HEK293 (cell line): ENCODE data around the gene RAB21.

Experiments used
- CTCF ChIA-PET: fragments of 350-600 bp; formaldehyde crosslinking; extraction: SDS; loops from one replicate; lab custom pipeline; 2021; ENCODE audit warnings: antibody characterized with exemption; lab: Yijun Ruan, JAX
- POLR2A ChIA-PET: fragments of 300-600 bp; formaldehyde crosslinking; extraction: SDS; loops from one replicate; lab custom pipeline; 2020; ENCODE audit warnings: antibody characterized with exemption, inconsistent platforms; lab: Yijun Ruan, JAX
- H3K27ac ChIP-seq: fragments of 200-500 bp; sonication (Bioruptor generic); 2 replicates; pipeline ENCODE4 v1.5.1; 2014; ENCODE audit warnings: low read depth, low read length, control low read depth, inconsistent platforms; ENCODE audit errors: extremely low read depth
- H3K36me3 ChIP-seq, 2 experiments: fragments of 200-500 bp in 1 of 2; sonication (Bioruptor generic) in 1 of 2; 1 replicate in 1 of 2; 2 replicates in 1 of 2; pipeline ENCODE4 v1.5.1; 2014 to 2017; ENCODE audit warnings: inconsistent platforms in 2 of 2, low read length in 2 of 2; ENCODE audit not compliant: control insufficient read depth in 2 of 2, insufficient read depth in 1 of 2
- H3K4me1 ChIP-seq: fragments of 200-500 bp; sonication (Bioruptor generic); 2 replicates; pipeline ENCODE4 v1.5.1; 2014; ENCODE audit warnings: mild to moderate bottlenecking, low read length, inconsistent platforms; ENCODE audit not compliant: control insufficient read depth, insufficient read depth
- H3K4me3 ChIP-seq: 2 replicates; pipeline ENCODE4 v1.5.1; 2011; ENCODE audit warnings: low read depth, mild to moderate bottlenecking, control low read depth, low read length, moderate library complexity
- H3K9me3 ChIP-seq: fragments of 200-500 bp; sonication (Bioruptor generic); 2 replicates; pipeline ENCODE4 v1.5.1; 2014; ENCODE audit warnings: low read depth, low read length, inconsistent platforms; ENCODE audit not compliant: control insufficient read depth, insufficient read depth
- HOXA7 ChIP-seq: sonication (generic); formaldehyde crosslinking; IDR thresholded peaks from 2 replicates; pipeline ENCODE4 v1.8.1; 2022; ENCODE audit warnings: missing genetic modification reagents, borderline replicate concordance
- KLF10 ChIP-seq: fragments of 450-650 bp; IDR thresholded peaks from 2 replicates; pipeline ENCODE4 v1.5.1; 2018; ENCODE audit warnings: missing biosample characterization, mild to moderate bottlenecking, missing genetic modification characterization
- SETDB1 ChIP-seq: IDR thresholded peaks from one replicate; pipeline ENCODE4 v1.6.1; 2017; ENCODE audit warnings: mild to moderate bottlenecking, low read length, moderate library complexity, mixed read lengths; ENCODE audit not compliant: insufficient read length
- SP3 ChIP-seq: fragments of 450-650 bp; formaldehyde crosslinking; IDR thresholded peaks from 2 replicates; pipeline ENCODE4 v1.5.1; 2016; ENCODE audit warnings: missing biosample characterization, missing genetic modification characterization
- ZNF112 ChIP-seq: fragments of 450-650 bp; formaldehyde crosslinking; IDR thresholded peaks from 2 replicates; pipeline ENCODE4 v1.5.0; 2017; ENCODE audit warnings: missing biosample characterization, missing genetic modification characterization
- ZNF274 ChIP-seq, 2 experiments: fragments of 200-500 bp in 1 of 2; fragments of 450-650 bp in 1 of 2; sonication (Bioruptor generic) in 1 of 2; formaldehyde crosslinking in 1 of 2; IDR thresholded peaks; 2 replicates each; pipeline versions ENCODE4 v1.5.1 to v1.6.1; 2014 to 2016; ENCODE audit warnings: borderline replicate concordance in 1 of 2, inconsistent platforms in 1 of 2, low read length in 1 of 2, missing biosample characterization in 1 of 2, missing genetic modification characterization in 1 of 2
- TF ChIP-seq, protein P1 (sequence below): fragments of 450-650 bp; formaldehyde crosslinking; IDR thresholded peaks from 2 replicates; pipeline ENCODE4 v1.5.1; 2016; ENCODE audit warnings: missing biosample characterization, missing genetic modification characterization
- TF ChIP-seq, protein P2 (sequence below): fragments of 450-650 bp; formaldehyde crosslinking; conservative IDR thresholded peaks from 2 replicates; pipeline ENCODE4 v1.5.1; 2016; ENCODE audit warnings: low read depth, missing biosample characterization, missing genetic modification characterization
- TF ChIP-seq, protein P3 (sequence below): fragments of 450-650 bp; formaldehyde crosslinking; IDR thresholded peaks from 2 replicates; pipeline ENCODE4 v1.5.1; 2016; ENCODE audit warnings: missing biosample characterization, missing genetic modification characterization
- TF ChIP-seq, protein P4 (sequence below): fragments of 450-650 bp; formaldehyde crosslinking; IDR thresholded peaks from 2 replicates; pipeline ENCODE4; 2016; ENCODE audit warnings: missing biosample characterization, missing genetic modification characterization
- TF ChIP-seq, protein P5 (sequence below): fragments of 450-650 bp; formaldehyde crosslinking; IDR thresholded peaks from 2 replicates; pipeline ENCODE4 v1.5.1; 2016; ENCODE audit warnings: missing biosample characterization, missing genetic modification characterization

The RAB21 gene

DNA sequence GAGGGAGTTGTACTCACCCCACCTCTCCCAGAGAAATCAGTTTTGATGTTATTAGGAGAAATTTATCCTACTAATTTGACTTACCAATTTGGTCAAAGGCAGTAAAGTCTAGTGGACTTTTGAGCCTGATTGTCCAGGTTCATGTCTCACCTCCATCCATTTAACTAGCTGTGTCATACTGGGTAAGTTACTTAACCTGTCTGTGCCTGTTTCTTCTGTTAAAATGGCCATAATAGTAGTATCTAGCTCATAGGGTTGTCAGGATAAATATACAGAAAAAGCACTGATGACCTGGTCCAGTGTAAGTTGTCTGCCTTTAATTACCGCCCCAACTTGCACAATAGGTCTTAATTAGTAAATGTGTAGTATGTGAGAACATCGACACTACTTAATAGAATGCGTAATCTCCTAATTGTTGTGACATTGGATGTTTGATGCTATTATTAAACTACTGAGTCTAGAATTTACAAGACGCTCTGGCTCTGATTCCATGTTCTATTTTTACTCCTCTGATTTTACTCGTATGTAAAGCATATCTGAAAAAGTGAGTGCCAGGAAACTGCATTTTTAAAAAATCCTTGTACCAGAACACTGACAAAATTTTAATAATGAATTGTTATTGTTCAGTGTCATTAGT is 1.5 kb downstream of the RAB21 start:
- ChIA-PET POLR2A (interaction anchor here (2.8 kb wide), 1 partner anchor 93 kb away, joined by 16 read pairs; the partner anchor contains the start of genes THAP2 and ZFC3H1), CTCF (interaction anchor here (0.7 to 1.4 kb wide), 2 partner anchors 24 to 1029 kb away, joined by 3 to 4 read pairs; no protein-coding TSS in a partner anchor)
- H3K36me3 ChIP-seq: peaks cover 9 to 42% of the 10 kb centered on the region in 2 experiments; a peak in 2 of 3 replicates
- no peaks in the 10 kb centered on the region for H3K9me3 ChIP-seq
- H3K27ac ChIP-seq: no peak overlapping the region
- no peaks in the 10 kb centered on the region for H3K4me1 ChIP-seq
- TF ChIP-seq KLF10 (tag by site-specific recombination) (no peak), SP3 (tag by site-specific recombination) (no peak), HOXA7 (CRISPR knock-in tag) (no peak), ZNF112 (tag by site-specific recombination) (no peak)
- TF ChIP-seq, protein P1, sequence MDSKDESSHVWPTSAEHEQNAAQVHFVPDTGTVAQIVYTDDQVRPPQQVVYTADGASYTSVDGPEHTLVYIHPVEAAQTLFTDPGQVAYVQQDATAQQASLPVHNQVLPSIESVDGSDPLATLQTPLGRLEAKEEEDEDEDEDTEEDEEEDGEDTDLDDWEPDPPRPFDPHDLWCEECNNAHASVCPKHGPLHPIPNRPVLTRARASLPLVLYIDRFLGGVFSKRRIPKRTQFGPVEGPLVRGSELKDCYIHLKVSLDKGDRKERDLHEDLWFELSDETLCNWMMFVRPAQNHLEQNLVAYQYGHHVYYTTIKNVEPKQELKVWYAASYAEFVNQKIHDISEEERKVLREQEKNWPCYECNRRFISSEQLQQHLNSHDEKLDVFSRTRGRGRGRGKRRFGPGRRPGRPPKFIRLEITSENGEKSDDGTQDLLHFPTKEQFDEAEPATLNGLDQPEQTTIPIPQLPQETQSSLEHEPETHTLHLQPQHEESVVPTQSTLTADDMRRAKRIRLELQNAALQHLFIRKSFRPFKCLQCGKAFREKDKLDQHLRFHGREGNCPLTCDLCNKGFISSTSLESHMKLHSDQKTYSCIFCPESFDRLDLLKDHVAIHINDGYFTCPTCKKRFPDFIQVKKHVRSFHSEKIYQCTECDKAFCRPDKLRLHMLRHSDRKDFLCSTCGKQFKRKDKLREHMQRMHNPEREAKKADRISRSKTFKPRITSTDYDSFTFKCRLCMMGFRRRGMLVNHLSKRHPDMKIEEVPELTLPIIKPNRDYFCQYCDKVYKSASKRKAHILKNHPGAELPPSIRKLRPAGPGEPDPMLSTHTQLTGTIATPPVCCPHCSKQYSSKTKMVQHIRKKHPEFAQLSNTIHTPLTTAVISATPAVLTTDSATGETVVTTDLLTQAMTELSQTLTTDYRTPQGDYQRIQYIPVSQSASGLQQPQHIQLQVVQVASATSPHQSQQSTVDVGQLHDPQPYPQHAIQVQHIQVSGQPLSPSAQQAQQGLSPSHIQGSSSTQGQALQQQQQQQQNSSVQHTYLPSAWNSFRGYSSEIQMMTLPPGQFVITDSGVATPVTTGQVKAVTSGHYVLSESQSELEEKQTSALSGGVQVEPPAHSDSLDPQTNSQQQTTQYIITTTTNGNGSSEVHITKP (tag by site-specific recombination): no peak
- TF ChIP-seq, protein P2, sequence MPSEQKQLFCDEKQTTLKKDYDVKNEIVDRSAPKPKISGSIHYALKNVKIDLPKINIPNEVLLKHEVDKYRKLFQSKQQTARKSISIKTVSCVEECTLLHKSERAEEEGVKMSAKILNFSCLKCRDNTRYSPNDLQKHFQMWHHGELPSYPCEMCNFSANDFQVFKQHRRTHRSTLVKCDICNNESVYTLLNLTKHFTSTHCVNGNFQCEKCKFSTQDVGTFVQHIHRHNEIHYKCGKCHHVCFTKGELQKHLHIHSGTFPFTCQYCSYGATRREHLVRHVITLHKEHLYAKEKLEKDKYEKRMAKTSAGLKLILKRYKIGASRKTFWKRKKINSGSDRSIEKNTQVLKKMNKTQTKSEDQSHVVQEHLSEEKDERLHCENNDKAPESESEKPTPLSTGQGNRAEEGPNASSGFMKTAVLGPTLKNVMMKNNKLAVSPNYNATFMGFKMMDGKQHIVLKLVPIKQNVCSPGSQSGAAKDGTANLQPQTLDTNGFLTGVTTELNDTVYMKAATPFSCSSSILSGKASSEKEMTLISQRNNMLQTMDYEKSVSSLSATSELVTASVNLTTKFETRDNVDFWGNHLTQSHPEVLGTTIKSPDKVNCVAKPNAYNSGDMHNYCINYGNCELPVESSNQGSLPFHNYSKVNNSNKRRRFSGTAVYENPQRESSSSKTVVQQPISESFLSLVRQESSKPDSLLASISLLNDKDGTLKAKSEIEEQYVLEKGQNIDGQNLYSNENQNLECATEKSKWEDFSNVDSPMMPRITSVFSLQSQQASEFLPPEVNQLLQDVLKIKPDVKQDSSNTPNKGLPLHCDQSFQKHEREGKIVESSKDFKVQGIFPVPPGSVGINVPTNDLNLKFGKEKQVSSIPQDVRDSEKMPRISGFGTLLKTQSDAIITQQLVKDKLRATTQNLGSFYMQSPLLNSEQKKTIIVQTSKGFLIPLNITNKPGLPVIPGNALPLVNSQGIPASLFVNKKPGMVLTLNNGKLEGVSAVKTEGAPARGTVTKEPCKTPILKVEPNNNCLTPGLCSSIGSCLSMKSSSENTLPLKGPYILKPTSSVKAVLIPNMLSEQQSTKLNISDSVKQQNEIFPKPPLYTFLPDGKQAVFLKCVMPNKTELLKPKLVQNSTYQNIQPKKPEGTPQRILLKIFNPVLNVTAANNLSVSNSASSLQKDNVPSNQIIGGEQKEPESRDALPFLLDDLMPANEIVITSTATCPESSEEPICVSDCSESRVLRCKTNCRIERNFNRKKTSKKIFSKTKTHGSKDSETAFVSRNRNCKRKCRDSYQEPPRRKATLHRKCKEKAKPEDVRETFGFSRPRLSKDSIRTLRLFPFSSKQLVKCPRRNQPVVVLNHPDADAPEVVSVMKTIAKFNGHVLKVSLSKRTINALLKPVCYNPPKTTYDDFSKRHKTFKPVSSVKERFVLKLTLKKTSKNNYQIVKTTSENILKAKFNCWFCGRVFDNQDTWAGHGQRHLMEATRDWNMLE: no peak
- TF ChIP-seq, protein P3, sequence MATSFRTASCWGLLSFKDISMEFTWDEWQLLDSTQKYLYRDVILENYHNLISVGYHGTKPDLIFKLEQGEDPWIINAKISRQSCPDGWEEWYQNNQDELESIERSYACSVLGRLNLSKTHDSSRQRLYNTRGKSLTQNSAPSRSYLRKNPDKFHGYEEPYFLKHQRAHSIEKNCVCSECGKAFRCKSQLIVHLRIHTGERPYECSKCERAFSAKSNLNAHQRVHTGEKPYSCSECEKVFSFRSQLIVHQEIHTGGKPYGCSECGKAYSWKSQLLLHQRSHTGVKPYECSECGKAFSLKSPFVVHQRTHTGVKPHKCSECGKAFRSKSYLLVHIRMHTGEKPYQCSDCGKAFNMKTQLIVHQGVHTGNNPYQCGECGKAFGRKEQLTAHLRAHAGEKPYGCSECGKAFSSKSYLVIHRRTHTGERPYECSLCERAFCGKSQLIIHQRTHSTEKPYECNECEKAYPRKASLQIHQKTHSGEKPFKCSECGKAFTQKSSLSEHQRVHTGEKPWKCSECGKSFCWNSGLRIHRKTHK (tag by site-specific recombination): no peak
- peak overlapping the region; percentile 92 for H3K4me3 ChIP-seq

DNA sequence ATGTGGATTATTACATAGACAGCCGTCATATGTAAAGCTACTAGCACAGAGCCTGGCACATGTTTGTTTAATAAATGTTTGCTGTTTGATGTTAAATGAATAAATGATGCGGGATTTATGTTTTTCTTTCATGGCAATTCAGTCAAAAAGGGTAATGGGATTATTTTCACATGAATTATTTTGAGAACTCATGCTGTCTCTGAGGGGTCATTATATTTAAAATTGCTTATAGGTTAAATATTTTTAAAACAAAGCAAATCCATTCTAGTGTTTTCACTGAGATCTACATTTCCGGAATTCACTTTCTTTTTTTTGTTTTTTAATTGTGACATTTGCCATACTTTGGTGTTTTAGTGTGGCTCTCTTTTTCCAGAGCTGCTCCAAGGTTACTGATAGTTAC is 5.3 kb downstream of the RAB21 start:
- Histone ChIP-seq H3K27ac (no peak overlapping the region), H3K4me1 (no peaks in the 10 kb centered on the region)
- TF ChIP-seq, protein P4, sequence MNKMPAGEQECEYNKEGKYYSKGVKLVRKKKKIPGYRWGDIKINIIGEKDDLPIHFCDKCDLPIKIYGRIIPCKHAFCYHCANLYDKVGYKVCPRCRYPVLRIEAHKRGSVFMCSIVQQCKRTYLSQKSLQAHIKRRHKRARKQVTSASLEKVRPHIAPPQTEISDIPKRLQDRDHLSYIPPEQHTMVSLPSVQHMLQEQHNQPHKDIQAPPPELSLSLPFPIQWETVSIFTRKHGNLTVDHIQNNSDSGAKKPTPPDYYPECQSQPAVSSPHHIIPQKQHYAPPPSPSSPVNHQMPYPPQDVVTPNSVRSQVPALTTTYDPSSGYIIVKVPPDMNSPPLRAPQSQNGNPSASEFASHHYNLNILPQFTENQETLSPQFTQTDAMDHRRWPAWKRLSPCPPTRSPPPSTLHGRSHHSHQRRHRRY (tag by site-specific recombination): no peak
- TF ChIP-seq, protein P5, sequence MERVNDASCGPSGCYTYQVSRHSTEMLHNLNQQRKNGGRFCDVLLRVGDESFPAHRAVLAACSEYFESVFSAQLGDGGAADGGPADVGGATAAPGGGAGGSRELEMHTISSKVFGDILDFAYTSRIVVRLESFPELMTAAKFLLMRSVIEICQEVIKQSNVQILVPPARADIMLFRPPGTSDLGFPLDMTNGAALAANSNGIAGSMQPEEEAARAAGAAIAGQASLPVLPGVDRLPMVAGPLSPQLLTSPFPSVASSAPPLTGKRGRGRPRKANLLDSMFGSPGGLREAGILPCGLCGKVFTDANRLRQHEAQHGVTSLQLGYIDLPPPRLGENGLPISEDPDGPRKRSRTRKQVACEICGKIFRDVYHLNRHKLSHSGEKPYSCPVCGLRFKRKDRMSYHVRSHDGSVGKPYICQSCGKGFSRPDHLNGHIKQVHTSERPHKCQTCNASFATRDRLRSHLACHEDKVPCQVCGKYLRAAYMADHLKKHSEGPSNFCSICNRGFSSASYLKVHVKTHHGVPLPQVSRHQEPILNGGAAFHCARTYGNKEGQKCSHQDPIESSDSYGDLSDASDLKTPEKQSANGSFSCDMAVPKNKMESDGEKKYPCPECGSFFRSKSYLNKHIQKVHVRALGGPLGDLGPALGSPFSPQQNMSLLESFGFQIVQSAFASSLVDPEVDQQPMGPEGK (tag by site-specific recombination): no peak
- peak; percentile 56; the same call in 1 of the 2 replicates for TF ChIP-seq ZNF274 (IDR thresholded peaks at IDR 0.05; ENCODE audit: low read length)
- no peak for TF ChIP-seq ZNF274 (tag by site-specific recombination; IDR thresholded peaks at IDR 0.05; ENCODE audit: borderline replicate concordance)
- peak; percentile 72 for TF ChIP-seq SETDB1
- TF ChIP-seq, all 188 proteins: peak for 2
- no peaks in the 10 kb centered on the region for H3K9me3 ChIP-seq
- ChIA-PET CTCF (interaction anchor here (1.9 kb wide), 1 partner anchor 20 kb away, joined by 9 read pairs; no protein-coding TSS in a partner anchor), POLR2A (no interaction called here)
- peaks cover 9 to 44% of the 10 kb centered on the region in 2 experiments; a peak in 2 of 3 replicates for H3K36me3 ChIP-seq
- H3K4me3 ChIP-seq: no peak overlapping the region
